HG02610 (cell line): Measurements from ENCODE around the gene WSCD2.

Experiments
- ATAC-seq: cut with Tn5 transposase; IDR thresholded peaks from one replicate; pipeline ENCODE4 v1.9.1; 2021; ENCODE audit warnings: mild to moderate bottlenecking, moderate library complexity; ENCODE audit not compliant: unreplicated experiment

WSCD2 gene

GRCh38 chr12:108156717-108157116, 27.6 kb downstream of the WSCD2 start:
- ATAC-seq: no peak

- ATAC-seq: no peak
Measured at GRCh38 chr12:108157870-108158459, 28.9 kb downstream of the WSCD2 start.

- ATAC-seq: no peak
Measured at GRCh38 chr12:108162207-108162606, 33.1 kb downstream of the WSCD2 start.

- no peak for ATAC-seq
Measured at GRCh38 chr12:108166505-108166904, 37.4 kb downstream of the WSCD2 start.

- no peak for ATAC-seq
Measured at GRCh38 chr12:108167974-108168373, 38.9 kb downstream of the WSCD2 start.

GRCh38 chr12:108169708-108170107, 40.6 kb downstream of the WSCD2 start:
- ATAC-seq: no peak

GRCh38 chr12:108170164-108170563, 41.1 kb downstream of the WSCD2 start:
- ATAC-seq: no peak

- ATAC-seq: no peak
Measured at GRCh38 chr12:108172033-108172432, 42.9 kb downstream of the WSCD2 start.

GRCh38 chr12:108173160-108173559, 44.1 kb downstream of the WSCD2 start:
- ATAC-seq: no peak

- no peak for ATAC-seq
Measured at GRCh38 chr12:108173892-108174291, 44.8 kb downstream of the WSCD2 start.

- no peak for ATAC-seq
Measured at GRCh38 chr12:108174641-108175040, 45.6 kb downstream of the WSCD2 start.

GRCh38 chr12:108175310-108175709, 46.2 kb downstream of the WSCD2 start:
- no peak for ATAC-seq

- no peak for ATAC-seq
Measured at GRCh38 chr12:108176292-108176691, 47.2 kb downstream of the WSCD2 start.

GRCh38 chr12:108177131-108177530, 48.0 kb downstream of the WSCD2 start:
- ATAC-seq: no peak

- no peak for ATAC-seq
Measured at GRCh38 chr12:108179305-108179704, 50.2 kb downstream of the WSCD2 start.

GRCh38 chr12:108180255-108181094, 51.4 kb downstream of the WSCD2 start:
- ATAC-seq: peak; percentile 82

- no peak for ATAC-seq
Measured at GRCh38 chr12:108181095-108181454, 52.0 kb downstream of the WSCD2 start.

- no peak for ATAC-seq
Measured at GRCh38 chr12:108182096-108182495, 53.0 kb downstream of the WSCD2 start.

- no peak for ATAC-seq
Measured at GRCh38 chr12:108185002-108185401, 55.9 kb downstream of the WSCD2 start.

- no peak for ATAC-seq
Measured at GRCh38 chr12:108187831-108188230, 58.7 kb downstream of the WSCD2 start.

GRCh38 chr12:108190529-108190928, 61.4 kb downstream of the WSCD2 start:
- no peak for ATAC-seq

GRCh38 chr12:108191086-108191485, 62.0 kb downstream of the WSCD2 start:
- no peak for ATAC-seq

GRCh38 chr12:108191938-108192337, 62.9 kb downstream of the WSCD2 start:
- no peak for ATAC-seq
